Measurements from ENCODE around the gene OR4L1. TPM values are rescaled to one million over a fixed set of nuclear protein-coding genes. Genes with fewer than 3 reads are reported as not detected.
"Not testable (repeated sequence)": the region's sequence is repeated elsewhere in the genome, so short reads cannot be mapped to it uniquely, and the experiment has no call there.

Gene OR4L1, protein sequence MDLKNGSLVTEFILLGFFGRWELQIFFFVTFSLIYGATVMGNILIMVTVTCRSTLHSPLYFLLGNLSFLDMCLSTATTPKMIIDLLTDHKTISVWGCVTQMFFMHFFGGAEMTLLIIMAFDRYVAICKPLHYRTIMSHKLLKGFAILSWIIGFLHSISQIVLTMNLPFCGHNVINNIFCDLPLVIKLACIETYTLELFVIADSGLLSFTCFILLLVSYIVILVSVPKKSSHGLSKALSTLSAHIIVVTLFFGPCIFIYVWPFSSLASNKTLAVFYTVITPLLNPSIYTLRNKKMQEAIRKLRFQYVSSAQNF
- total RNA-seq, result under 1 TPM in 1 of 8 experiments, not detected in 7; 0.21 TPM

DNA sequence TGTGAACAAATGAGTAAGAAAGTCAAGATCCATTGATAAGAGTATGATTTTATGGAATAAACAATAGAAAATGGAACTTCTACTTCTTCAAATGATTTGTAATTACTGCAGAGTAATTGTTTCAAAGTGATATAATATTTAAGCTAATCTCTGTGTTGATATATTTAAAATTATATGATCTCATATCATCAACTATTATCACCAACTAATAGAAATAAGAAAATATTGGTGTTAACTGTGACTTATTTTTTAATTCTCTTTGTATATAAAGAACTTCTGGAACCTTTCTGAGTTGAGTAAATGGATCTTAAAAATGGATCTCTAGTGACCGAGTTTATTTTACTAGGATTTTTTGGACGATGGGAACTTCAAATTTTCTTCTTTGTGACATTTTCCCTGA, at the start of gene OR4L1:
TSS of gene OR4L1 (plus strand) at position 301 of the 400 bp plus-strand sequence. CDS start at position 301, 0 bp downstream.
- in situ Hi-C loops (cut with MboI; ENCODE audit: low pct_unique_long_range_greater_than_20kb in 2 of 9, low sequenced_read_pairs in 9 of 9, unreplicated experiment in 9 of 9), result no loop called here
- no peaks in the 10 kb centered on the region for H3K4me1 ChIP-seq (replicated peaks in 1 of 2)
- no peak within 1 kb of the TSS for H3K27ac ChIP-seq
- WGBS, 10 experiments, result 0 to 67% (median 62%) methylated on average over 1 to 2 of the region's 2 CpGs; no CpG with 5 or more reads in 1 of the 10 experiments
- ATAC-seq (replicated peaks in 6 of 8), result no peak
- H3K4me3 ChIP-seq, result no peak within 1 kb of the TSS

DNA sequence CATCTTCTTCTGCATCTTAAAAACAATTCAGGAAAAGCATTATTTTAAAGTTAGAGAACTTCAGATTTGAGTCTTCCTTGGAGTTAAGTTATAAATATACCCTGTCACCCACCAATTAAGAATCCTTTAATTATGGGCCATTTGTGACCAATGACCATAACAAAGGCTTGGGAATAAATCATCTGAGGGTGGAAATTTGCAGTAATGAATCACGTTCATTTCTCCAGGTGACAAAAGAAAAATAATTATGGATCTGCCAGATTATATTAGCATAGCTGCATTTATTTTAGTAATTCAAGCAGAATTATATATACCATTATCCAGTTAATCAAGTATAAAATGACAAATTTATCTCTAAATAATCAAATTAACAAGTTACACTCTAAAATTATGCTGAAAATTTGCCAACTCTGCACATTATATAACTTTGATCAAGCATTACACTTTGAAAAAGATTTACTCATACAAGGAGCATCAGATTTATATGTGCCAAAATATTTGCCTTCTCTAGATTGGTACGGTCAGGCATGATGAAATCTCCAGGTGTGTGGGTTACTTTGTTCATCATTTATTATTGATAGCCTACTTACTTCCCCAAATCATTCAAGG, 40.5 kb upstream of the OR4L1 start, which contains the start of gene OR4K14:
TSS of gene OR4K14 (minus strand) at position 51 of the 609 bp plus-strand sequence. CDS start 4,114 bp downstream, outside the sequence.
- in situ Hi-C loops (cut with MboI; ENCODE audit: low pct_unique_long_range_greater_than_20kb in 2 of 9, low sequenced_read_pairs in 9 of 9, unreplicated experiment in 9 of 9), result no loop called here
- H3K4me1 ChIP-seq (replicated peaks in 1 of 2), result no peaks in the 10 kb centered on the region
- ATAC-seq (replicated peaks in 6 of 8), result no peak
- no peak within 1 kb of the TSS for H3K4me3 ChIP-seq
- 5 to 57% (median 28%) methylated on average over 1 to 2 of the region's 2 CpGs for WGBS, 10 experiments
- H3K27ac ChIP-seq, result no peak within 1 kb of the TSS

DNA sequence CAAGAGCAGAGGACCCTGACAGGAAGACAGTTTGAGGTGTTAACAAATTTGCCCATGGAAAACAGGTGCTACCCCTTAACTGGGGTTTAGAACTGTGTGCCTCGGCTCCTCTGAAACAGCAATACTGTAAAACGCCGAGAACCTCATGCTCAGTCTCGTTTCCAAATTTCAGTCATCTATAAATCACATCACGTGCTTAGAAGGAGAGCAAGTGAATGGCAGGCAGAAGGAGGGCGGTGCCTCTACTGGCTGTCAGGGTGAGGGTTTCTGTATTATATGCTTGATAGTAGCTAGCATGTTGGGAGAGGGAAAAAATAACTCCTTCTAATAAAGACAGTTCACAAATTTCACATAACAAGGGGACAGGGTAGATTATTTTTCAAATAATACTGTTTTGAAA, 28.8 kb upstream of the OR4L1 start:
- 10 to 61% (median 37%) methylated on average over 1 to 6 of the region's 6 CpGs; no CpG with 5 or more reads in 2 of the 10 experiments for WGBS, 10 experiments
- in situ Hi-C loops (cut with MboI; ENCODE audit: low pct_unique_long_range_greater_than_20kb in 2 of 9, low sequenced_read_pairs in 9 of 9, unreplicated experiment in 9 of 9), result no loop called here
- H3K27ac ChIP-seq, result no peak overlapping the region
- no peaks in the 10 kb centered on the region for H3K4me1 ChIP-seq (replicated peaks in 1 of 2)
- no peak for ATAC-seq (replicated peaks in 6 of 8)
- no peak overlapping the region for H3K4me3 ChIP-seq

DNA sequence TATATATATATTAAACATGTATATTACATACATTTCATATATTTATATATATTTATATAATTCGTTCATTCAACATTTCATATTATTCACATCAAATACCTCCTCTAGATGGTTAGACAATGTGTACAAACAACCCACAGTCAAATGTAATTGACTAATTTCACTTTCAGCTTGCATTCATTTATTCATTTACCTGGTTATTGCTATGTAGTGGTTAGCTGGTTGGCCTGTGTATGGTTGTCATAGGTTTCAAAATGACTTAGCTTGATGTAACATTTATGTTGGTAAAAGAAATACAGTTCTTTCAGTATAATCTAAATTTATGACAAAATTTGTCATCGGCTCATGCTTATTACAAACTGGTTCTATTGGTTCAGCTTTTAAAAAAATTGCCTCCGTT, 24.4 kb upstream of the OR4L1 start:
- WGBS, 10 experiments, result 8 to 60% (median 32%) methylated on average over 2 to 3 of the region's 3 CpGs
- H3K4me1 ChIP-seq (replicated peaks in 1 of 2), result no peaks in the 10 kb centered on the region
- in situ Hi-C loops (cut with MboI; ENCODE audit: low pct_unique_long_range_greater_than_20kb in 2 of 9, low sequenced_read_pairs in 9 of 9, unreplicated experiment in 9 of 9), result no loop called here
- H3K27ac ChIP-seq, result no peak overlapping the region
- no peak for ATAC-seq (replicated peaks in 6 of 8)
- H3K4me3 ChIP-seq, result no peak overlapping the region

DNA sequence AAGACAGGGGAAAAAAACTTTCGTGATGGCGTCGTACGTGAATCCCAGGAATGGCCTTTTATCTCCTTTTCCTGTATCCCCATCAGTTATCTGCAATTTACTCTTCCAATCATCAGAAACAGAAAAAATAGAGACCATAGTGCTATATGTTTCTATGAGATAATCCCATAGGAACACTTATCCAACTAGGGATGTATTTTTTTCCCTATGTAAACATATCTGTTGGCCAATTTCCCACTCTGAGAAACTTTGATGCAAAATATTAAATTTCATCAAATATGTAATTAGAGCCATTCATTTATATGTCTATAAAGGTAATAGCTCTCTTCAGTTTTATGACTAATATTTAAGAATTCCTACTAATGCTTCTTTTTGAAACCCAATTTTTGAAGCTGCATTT, 23.9 kb upstream of the OR4L1 start, which contains the start of gene OR4K13:
TSS of gene OR4K13 (minus strand) at position 101 of the 400 bp plus-strand sequence. CDS start 1,280 bp downstream, outside the sequence.
- Histone ChIP-seq H3K4me3 (no peak within 1 kb of the TSS), H3K4me1 (replicated peaks in 1 of 2) (no peaks in the 10 kb centered on the region), H3K27ac (no peak within 1 kb of the TSS)
- 39 to 100% (median 71%) methylated on average over 3 to 4 of the region's 4 CpGs; no CpG with 5 or more reads in 1 of the 10 experiments for WGBS, 10 experiments
- in situ Hi-C loops (cut with MboI; ENCODE audit: low pct_unique_long_range_greater_than_20kb in 2 of 9, low sequenced_read_pairs in 9 of 9, unreplicated experiment in 9 of 9), result no loop called here
- ATAC-seq (replicated peaks in 6 of 8), result no peak

DNA sequence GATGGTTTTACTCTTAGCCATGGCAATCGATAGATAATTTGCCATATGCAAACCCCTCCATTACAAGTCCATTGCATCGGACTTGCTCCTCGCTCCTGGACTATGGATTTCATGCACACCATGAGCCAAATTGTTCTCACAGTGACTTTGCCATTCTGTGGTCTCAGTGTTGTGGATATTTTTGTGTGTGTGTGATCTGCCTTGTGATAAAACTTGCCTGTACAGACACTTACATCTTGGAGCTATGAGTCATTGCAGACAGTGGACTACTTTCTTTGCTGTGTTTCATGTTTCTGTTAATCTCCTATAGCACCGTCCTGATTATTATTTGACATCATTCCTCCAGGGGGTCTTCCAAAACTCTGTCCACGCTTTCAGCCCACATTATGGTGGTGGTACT, 15.6 kb upstream of the OR4L1 start:
- ATAC-seq (replicated peaks in 6 of 8), result no peak
- Histone ChIP-seq H3K4me1 (replicated peaks in 1 of 2) (no peaks in the 10 kb centered on the region), H3K4me3 (no peak overlapping the region), H3K27ac (no peak overlapping the region)
- WGBS, 10 experiments, result 0 to 70% (median 46%) methylated on average over 1 to 5 of the region's 5 CpGs; no CpG with 5 or more reads in 1 of the 10 experiments
- in situ Hi-C loops (cut with MboI; ENCODE audit: low pct_unique_long_range_greater_than_20kb in 2 of 9, low sequenced_read_pairs in 9 of 9, unreplicated experiment in 9 of 9), result no loop called here

DNA sequence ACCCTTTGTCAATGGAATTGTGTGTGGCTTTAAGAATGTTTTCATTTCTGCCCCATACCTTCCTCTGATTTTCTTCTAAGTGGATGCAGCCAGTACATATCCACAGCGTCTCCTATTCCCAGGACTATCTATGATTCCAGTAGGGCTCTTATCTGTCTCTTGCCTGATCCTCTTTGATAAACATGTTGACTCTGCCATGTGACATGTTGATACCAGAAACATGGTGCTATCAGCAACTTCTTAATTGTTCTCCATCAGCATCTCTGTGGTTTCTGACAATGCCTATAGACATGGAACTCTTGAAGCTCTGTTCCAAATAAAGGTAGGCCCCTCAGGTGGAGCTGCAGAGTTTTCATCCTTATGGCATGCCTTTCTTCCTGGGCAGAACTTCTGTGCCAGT, 11.6 kb upstream of the OR4L1 start:
- no peak overlapping the region for H3K27ac ChIP-seq
- in situ Hi-C loops (cut with MboI; ENCODE audit: low pct_unique_long_range_greater_than_20kb in 2 of 9, low sequenced_read_pairs in 9 of 9, unreplicated experiment in 9 of 9), result no loop called here
- no peak for ATAC-seq (replicated peaks in 6 of 8)
- no peak overlapping the region for H3K4me3 ChIP-seq
- 0 to 20% (median 0%) methylated on average over 1 of the region's 1 CpG; no CpG with 5 or more reads in 3 of the 10 experiments for WGBS, 10 experiments
- no peaks in the 10 kb centered on the region for H3K4me1 ChIP-seq (replicated peaks in 1 of 2)

DNA sequence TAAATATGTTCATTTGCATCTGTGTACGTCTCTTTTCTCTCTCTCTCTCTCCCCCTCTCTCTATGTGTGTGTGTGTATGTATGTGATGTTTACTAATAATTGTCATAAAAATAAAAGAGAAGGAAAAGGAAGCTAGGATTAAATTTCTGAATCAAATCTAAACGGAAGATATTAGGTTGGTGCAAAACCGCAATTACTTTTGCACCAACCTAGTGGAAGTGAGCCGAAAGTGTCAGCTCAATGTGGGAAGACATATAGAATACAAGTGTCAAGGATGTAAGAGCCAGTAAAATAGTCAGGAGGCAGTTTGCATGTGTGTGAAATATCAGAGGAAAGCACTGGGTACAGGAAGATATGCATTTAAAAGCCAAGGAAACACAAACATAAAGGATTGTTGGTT, 32.2 kb downstream of the OR4L1 start:
- no peak for ATAC-seq (replicated peaks in 6 of 8)
- no peaks in the 10 kb centered on the region for H3K4me1 ChIP-seq (replicated peaks in 1 of 2)
- 0 to 62% (median 15%) methylated on average over 3 to 4 of the region's 4 CpGs; no CpG with 5 or more reads in 2 of the 10 experiments for whole genome bisulfite sequencing, 10 experiments
- no peak overlapping the region for H3K27ac ChIP-seq
- in situ Hi-C loops (cut with MboI; ENCODE audit: low pct_unique_long_range_greater_than_20kb in 2 of 9, low sequenced_read_pairs in 9 of 9, unreplicated experiment in 9 of 9), result no loop called here
- no peak overlapping the region for H3K4me3 ChIP-seq

DNA sequence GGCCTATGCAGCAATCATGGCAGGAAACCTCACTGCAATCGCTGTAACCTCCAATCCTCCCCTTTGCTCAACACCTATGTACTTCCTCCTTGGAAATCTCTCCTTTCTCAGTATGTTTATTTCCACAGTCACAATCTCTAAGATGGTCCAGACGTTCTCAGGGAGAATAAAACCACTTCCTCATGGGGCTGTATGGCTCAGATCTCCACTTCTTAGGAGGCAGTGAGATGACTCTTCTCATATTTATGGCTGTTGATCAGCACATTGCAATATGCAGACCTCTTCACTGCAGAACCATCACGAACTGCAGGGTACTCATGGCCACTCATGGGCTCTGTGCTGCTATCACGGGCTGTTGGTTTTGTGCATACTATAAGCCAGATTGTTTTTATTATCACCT, 33.6 kb downstream of the OR4L1 start:
- no peak overlapping the region for H3K4me3 ChIP-seq
- H3K27ac ChIP-seq, result no peak overlapping the region
- no peak for ATAC-seq (replicated peaks in 6 of 8)
- whole genome bisulfite sequencing, 10 experiments, result 0 to 78% (median 23%) methylated on average over 1 to 4 of the region's 4 CpGs
- no peaks in the 10 kb centered on the region for H3K4me1 ChIP-seq (replicated peaks in 1 of 2)
- in situ Hi-C loops (cut with MboI; ENCODE audit: low pct_unique_long_range_greater_than_20kb in 2 of 9, low sequenced_read_pairs in 9 of 9, unreplicated experiment in 9 of 9), result no loop called here

DNA sequence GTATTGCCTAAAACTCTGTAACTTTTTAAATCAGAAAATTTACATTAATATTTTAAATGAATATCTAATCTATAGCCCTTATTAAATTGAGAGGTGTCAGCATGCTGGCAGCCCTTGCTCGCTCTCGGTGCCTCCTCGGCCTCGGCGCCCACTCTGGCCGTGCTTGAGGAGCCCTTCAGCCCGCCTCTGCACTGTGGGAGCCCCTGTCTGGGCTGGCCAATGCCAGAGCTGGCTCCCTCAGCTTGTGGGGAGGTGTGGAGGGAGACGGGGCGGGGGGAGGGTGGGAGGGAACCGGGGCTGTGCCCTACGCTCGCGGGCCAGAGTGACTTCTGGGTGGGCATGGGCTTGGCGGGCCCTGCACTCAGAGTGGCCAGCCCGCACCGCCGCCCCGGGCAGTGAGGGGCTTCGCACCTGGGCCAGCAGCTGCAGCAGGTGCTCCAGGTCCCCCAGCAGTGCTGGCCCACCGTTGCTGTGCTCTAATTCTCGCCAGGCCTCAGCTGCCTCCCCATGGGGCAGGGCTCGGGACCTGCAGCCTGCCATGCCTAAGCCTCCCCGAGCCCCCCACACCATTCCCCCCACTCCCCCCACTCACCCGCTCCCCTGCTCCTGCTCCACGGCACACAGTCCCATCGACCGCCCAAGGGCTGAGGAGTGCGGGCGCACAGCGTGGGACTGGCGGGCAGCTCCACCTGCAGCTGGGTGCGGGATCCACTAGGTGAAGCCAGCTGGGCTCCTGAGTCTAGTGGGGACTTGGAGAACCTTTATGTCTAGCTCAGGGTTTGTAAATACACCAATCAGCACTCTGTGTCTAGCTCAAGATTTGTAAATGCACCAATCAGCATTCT, 39.3 kb downstream of the OR4L1 start:
- H3K4me1 ChIP-seq (replicated peaks in 1 of 2); in situ Hi-C loops (cut with MboI; ENCODE audit: low pct_unique_long_range_greater_than_20kb in 2 of 9, low sequenced_read_pairs in 9 of 9, unreplicated experiment in 9 of 9); H3K4me3 ChIP-seq; H3K27ac ChIP-seq; ATAC-seq (replicated peaks in 6 of 8): not testable (repeated sequence)
- 20 to 48% methylated on average over 1 to 7 of the region's 32 CpGs; no CpG with 5 or more reads in 8 of the 10 experiments for WGBS, 10 experiments

DNA sequence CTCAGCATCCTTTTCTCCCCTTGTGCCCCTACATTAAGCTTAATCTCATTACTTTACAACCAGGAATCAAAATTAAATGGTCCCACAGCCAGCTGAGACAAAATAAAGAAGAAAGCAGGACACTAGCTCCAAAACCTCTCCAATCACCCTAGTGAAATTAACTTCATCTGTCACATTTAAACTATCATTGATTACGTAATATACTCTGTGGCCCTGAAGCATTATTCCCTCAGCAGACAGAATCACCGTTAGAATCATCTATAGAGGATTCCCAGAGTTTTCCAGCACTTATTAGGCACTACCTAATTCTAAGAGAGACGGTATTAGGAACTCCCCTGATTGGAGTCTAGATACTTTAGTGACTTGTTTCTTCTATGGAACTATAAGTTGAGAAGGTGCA, 50.6 kb downstream of the OR4L1 start, which contains the start of gene OR4K17:
TSS of gene OR4K17 (plus strand) at position 302 of the 400 bp plus-strand sequence. CDS start 6,761 bp downstream, outside the sequence.
- in situ Hi-C loops (cut with MboI; ENCODE audit: low pct_unique_long_range_greater_than_20kb in 2 of 9, low sequenced_read_pairs in 9 of 9, unreplicated experiment in 9 of 9), result no loop called here
- 0 to 40% (median 3%) methylated on average over 1 to 3 of the region's 3 CpGs; no CpG with 5 or more reads in 2 of the 10 experiments for WGBS, 10 experiments
- Histone ChIP-seq H3K27ac (no peak within 1 kb of the TSS), H3K4me1 (replicated peaks in 1 of 2) (no peaks in the 10 kb centered on the region), H3K4me3 (no peak within 1 kb of the TSS)
- ATAC-seq (replicated peaks in 6 of 8), result no peak
